NCI-H2171 (cell line): ENCODE measurements around the gene CPE.

Experiments used
- DNase-seq: peaks from one replicate; lab custom pipeline; 2025; lab: John Stamatoyannopoulos, UW

Gene CPE

GRCh38 chr4:165508372-165509120, 129.7 kb downstream of the CPE start:
- no peak for DNase-seq

GRCh38 chr4:165512424-165512823, 133.6 kb downstream of the CPE start:
- peak; percentile 11 for DNase-seq

GRCh38 chr4:165514739-165515138, 135.9 kb downstream of the CPE start:
- DNase-seq = no peak

- DNase-seq = no peak
These were observed 136.4 kb downstream of the CPE start for GRCh38 chr4:165515201-165515600.

- no peak for DNase-seq
These were observed 137.5 kb downstream of the CPE start for GRCh38 chr4:165516281-165516833.

GRCh38 chr4:165517216-165517615, 138.4 kb downstream of the CPE start:
- no peak for DNase-seq

GRCh38 chr4:165518024-165518616, 139.3 kb downstream of the CPE start:
- no peak for DNase-seq

- DNase-seq = no peak
These were observed 139.9 kb downstream of the CPE start for GRCh38 chr4:165518686-165519085.

GRCh38 chr4:165519591-165519990, 140.8 kb downstream of the CPE start:
- no peak for DNase-seq

- DNase-seq = no peak
These were observed 141.3 kb downstream of the CPE start for GRCh38 chr4:165520086-165520485.

GRCh38 chr4:165522050-165522449, 143.2 kb downstream of the CPE start:
- DNase-seq = no peak

- no peak for DNase-seq
These were observed 145.9 kb downstream of the CPE start for GRCh38 chr4:165524532-165525190.

GRCh38 chr4:165532976-165533375, 154.2 kb downstream of the CPE start:
- DNase-seq = no peak

- no peak for DNase-seq
These were observed 158.3 kb downstream of the CPE start for GRCh38 chr4:165537028-165537648.

- no peak for DNase-seq
These were observed 161.0 kb downstream of the CPE start for GRCh38 chr4:165539801-165540200.

- DNase-seq = no peak
These were observed 161.5 kb downstream of the CPE start for GRCh38 chr4:165540206-165540830.

GRCh38 chr4:165541851-165542459, 163.1 kb downstream of the CPE start:
- no peak for DNase-seq

GRCh38 chr4:165542476-165542875, 163.7 kb downstream of the CPE start:
- DNase-seq = no peak
